DMS53 (cell line): ENCODE measurements around the gene MKRN1.
A peak's percentile ranks its signal among the peaks of the same experiment; 100 is the strongest.
"Not testable (repeated sequence)": the region's sequence is repeated elsewhere in the genome, so short reads cannot be mapped to it uniquely, and the experiment has no call there.

Experiments used
- DNase-seq: peaks from one replicate; lab custom pipeline; 2025; lab: John Stamatoyannopoulos, UW

MKRN1 gene

DNA sequence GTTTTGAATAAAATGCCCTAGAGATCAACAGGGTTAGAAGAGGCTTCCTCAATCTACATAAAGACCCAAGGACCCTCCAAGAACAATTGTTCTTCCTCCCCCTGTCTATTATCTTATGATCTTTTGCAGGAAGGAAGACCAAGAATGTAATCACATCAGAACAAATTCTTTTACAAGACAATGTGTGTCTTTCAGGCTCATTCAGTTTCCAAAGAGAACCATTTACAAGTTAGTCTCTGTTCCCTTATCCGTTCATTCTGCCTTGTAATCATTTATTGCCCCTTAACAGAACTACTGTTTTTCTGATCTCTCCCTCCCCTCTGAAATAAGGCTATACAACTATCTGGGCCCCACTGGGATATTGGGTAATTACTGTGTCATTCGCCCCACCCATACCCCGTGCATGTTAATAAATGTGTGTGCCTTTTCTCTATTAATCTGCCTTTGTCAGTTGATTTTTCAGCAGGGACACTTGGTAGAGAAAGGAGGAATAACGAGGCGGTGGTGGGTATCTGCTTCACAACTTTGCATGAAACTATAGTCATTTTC is 5.7 kb upstream of the MKRN1 start:
- no peak for DNase-seq

DNA sequence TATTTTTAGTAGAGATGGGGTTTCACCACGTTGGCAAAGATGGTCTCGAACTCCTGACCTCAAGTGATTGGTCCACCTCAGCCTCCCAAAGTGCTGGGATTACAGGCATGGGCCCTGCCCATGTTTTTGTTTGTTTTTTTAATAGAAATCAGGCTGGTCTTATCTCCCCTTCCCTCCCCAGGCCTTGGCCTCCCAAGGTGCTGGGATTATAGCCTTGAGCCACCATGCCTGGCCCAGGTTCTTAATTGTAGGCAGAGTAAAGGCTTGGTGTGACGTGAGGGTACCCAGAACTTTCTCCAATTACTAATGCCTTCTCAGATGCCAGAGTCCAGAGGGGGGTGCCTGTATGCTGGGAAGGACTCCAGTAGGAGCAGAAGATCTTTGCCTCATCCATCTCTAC is 5.2 kb upstream of the MKRN1 start:
- no peak for DNase-seq

DNA sequence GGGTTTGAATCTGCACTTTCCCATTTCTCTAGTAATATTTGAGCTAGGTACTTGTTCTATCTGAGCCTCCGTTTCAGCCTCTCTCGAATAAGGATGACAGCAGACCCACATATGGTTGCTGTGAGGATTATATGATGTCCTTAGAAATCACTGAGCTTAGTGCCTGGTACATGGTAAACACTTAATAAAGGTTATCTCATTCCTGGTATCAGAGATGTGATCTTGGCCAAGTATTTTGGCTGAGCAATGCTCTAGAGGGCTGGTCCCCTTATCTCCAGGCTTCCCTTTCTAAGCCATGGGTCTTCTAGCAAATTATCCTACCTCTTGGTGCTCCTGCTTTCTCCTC is 407 bp upstream of the MKRN1 start:
- no peak for DNase-seq

DNA sequence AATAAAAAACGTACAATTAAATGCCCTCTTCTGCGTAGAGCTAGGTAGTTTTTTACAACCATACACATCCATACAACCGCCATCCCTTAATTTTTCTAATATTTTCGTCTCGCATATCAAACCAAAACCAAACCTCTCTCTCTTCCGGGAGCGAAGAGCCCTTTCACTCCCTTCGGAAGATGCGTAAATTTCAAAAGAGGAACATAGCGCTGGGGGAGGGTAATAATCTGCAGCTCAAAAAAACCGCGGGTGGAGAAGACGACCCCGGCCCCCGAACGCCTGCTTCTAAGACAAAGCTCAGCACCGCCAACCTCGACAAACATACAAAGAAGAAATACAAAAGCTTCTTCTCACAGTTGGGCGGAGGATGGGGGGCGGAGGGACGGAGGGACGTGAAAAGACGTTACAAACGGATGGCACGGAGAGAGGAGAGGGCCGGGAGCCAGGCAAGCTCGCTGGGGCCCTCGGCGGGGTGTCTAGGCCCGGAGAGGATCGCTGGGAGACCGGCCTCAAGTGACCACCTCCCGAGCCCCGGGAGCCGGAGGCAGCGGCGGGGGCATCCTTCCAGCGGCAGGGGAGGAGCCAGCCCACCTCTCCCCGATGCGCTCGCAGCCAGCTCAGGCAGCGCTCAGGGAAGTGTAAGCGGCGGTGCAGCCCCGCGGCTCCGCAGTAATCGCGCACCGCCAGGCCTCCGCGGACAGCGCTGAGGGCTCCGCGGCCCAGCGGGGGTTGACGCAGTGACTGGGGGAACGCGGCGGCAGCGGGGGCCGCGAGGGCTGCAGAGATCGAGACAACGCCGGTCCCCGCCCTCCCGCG is 851 bp downstream of the MKRN1 start:
- peak; percentile 85 for DNase-seq

DNA sequence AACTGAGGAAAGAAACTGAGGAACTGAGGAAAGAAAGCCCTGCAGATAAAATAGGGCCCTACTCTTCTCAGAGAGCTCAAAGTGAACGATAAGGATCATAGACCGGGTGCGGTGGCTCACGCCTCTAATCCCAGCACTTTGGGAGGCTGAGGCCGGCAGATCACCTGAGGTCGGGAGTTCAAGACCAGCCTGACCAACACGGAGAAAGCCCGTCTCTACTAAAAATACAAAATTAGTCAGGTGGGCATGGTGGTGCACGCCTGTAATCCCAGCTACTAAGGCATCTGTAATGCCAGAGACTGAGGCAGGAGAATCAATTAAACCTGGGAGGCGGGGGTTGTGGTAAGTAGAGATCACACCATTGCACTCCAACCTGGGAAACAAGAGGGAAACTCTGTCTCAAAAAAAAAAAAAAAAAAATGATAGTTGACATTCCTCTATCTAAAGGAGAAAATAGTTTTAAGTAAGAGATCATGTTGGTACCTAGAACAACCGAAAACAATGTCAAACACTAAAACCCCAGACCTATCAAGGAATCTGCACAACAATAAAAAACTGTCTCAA is 2.5 kb downstream of the MKRN1 start:
- no peak for DNase-seq

DNA sequence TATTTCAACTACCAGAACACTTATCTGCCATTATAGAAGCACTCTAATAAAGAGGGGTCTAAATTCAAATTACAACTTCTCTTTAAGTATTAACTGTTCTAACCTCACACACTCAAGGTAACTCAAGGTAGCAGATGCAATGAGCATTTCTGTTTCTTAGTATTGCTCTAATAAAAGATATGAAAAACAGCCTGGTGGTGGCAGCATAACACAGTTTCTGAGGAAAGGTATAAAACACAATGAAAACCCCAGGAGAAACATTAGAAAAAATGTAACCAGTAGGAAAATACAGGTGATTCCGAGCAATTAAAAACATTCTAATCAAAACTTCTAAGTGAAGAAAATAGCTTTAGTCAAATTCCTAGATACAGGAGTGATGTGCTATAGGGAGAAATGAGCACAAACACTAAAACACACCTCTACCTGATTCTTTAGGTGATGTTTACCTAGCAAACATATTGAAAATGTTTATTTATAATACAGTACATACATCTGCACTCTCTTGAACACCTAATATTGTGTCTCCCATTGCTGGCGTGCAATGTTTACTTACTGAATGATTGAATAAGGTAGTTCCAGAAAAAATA is 3.5 kb downstream of the MKRN1 start:
- peak; percentile 90 for DNase-seq

DNA sequence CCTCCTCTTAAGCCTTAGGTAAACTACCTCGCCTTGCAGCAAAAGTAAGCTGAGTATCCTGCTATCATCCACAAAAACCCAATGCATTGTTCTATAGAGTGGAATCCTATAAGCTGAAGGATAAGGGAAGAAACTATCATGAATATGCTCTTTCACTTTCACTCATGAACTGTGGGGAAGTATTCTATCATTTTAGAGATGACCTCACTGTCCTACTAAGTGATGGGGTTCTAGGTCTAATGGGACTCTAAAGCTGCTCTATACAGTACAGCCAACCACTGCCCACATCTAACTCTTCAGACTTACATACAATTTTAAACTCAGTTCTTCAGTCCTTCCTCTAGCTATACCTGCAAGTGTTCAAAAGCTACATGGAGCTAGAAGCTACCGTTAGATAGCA is 16.2 kb downstream of the MKRN1 start:
- DNase-seq: no peak

DNA sequence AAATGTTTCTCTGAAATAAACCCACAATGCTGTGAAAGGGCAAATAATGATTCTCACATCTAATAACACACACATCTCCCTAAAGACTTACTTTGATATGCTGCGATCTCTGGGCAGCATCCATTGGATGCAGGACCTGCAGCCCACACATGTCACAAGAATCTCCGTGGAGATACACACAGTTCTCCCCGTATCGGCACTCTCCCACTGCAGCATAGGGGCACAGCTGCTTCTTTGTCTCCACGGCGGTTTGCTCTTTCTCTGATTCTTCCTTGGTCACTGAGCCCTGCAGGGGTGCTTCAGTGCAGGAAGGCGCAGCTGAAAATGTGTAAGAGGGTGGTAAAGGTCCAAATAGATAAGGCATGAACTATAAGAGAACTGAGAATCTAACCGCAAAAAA is 20.4 kb downstream of the MKRN1 start:
- no peak for DNase-seq

DNA sequence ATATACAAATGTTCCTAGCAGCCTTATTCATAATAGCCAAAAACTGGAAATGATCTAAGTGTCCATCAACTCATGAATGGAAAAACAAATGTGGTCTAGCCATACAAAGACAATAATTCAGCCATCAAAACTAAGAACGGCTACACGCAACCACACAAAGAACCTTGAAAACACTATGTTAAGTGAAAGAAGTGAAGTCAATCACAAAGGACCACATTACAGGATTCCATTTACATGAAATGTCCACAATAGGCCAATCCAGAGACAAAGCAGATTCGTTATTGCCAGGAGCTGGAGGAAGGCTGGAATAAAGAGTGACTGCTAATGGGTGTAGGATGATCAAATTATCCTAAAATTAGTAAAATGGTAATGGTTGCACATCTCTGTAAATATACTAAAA is 21.1 kb downstream of the MKRN1 start:
- DNase-seq: no peak

DNA sequence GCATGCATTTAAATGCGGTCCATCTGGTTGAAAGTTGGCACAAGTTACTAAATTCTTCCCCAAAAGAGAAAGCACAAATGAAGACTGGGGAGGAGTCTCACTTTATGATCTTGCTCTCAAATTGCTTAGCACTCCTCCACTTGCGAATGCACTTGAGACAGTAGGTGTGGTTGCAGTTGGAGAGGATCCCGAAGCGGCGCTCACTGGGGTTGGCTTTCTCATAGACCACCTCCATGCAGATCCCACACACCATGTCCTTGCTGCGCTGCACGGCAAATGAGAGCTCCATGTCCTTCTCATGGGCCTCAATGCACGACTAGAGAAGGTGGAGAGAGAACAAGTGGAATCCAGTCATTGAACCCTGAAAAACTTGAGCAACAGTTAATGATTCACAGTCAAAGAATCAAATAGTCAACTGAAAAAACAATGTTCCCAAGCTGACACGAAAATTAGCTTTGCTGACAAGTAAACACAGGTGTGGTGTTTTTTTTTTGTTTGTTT is 22.7 kb downstream of the MKRN1 start:
- DNase-seq: peak; percentile 29

DNA sequence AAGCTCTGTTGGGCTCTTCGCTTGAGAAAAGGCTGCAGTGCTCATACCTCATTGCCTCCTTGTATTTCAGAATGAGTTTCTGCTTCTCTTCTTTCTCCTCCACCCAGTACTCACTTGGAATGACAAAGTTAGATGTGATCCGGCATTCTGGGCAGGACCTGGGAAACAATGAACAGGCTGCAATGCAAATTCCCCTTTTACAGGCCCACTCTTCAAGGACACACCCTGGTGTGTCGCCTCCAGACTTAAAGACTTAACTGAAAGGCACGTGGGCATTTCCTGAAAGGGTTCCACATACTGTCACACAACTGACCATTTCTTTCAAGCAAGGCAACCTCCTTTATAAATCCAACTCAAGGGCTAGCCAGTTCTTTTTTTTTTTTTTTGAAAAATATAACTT is 23.6 kb downstream of the MKRN1 start:
- DNase-seq: no peak

DNA sequence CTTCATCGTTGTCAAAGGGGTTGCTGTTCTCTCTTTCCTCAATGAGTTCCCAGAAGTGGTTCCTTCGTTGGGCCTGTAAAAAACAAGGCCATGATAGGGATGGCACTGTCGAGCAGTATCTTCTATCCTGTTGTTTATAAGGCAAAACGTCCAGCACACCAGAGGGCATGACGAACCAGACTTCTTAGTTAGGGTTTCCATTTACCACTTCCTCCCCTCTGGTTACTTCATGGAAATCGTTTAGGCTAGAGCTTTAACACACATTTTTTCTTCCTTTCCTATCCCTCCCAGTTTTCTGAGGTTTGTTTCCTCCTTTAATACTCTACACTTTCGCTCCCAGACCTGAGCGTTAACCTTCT is 24.7 kb downstream of the MKRN1 start:
- no peak for DNase-seq

DNA sequence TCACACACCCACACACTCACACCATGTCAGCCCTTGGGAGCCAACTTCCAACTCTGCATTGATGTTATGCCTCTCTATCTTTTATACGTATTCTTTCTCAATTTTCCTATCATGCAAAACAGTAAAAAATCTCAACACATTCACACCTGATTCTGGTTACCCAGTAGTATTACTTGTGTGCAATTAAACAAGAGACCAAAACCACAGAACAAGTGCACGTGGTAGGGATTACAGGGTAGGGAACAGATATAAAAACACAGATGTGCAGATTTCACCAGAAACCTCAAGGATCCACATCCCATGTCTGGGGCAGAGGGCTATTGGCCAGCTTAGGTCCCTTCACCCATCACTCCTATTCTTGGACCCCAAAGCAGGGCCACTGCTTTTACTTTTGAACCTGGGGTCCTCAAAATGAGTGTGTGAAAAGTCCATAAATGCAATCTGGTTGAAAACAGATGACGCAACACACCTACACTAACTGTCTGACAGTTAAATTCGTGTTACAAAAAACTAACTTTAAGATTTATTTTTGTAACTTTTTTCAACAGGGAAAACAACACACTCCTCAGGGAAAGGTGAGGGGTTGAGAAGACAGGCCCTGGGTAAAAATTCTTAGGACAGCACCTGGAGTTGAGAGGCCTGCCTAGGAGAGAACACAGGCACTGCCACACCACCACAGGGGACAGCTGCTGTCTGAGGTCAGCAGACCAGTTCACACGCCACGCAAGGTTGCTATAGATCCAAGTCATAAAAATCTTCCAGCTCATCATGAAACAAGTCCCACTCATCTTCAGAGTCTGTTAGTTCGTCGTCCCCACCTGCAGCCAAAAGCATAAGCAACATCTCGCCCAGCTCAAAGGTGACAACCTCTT is 25.3 kb downstream of the MKRN1 start:
- DNase-seq: not testable (repeated sequence)

DNA sequence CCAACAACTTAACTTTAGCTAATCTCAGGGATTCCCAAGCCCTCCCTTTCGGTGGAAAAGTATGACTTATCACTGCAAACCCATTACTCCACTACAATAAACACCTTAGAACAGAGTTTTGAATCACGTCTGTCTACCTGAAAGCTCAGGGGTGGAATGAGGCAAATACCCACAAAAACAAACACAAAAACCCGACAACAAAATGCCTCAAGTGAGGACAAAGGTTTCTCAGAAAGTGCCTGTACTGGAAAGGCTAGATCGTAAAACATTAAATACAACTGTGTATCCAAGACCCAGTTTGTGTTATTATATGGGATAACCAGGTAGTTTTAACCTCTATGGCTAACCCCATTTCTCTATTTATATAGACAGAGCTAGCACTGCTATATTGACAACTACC is 26.0 kb downstream of the MKRN1 start:
- no peak for DNase-seq

DNA sequence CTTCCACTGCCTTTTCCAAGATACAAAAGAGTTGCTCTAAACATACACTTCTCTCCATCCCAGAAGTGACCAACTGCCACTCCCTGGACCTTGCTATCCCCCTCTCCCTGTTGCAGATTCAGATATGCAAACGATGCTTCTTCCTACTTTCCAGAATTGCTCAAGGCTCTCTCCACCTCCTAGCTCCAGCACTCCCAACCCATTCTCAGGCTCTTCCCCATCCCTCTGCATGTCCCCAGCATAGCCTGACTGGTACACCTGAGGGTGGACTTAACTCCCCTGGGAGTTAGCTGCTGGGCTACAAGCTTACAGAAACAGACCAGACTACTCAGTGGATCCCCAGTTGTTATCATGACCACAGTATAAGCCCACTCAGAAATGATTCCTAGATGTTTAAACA is 27.6 kb downstream of the MKRN1 start:
- DNase-seq: no peak

DNA sequence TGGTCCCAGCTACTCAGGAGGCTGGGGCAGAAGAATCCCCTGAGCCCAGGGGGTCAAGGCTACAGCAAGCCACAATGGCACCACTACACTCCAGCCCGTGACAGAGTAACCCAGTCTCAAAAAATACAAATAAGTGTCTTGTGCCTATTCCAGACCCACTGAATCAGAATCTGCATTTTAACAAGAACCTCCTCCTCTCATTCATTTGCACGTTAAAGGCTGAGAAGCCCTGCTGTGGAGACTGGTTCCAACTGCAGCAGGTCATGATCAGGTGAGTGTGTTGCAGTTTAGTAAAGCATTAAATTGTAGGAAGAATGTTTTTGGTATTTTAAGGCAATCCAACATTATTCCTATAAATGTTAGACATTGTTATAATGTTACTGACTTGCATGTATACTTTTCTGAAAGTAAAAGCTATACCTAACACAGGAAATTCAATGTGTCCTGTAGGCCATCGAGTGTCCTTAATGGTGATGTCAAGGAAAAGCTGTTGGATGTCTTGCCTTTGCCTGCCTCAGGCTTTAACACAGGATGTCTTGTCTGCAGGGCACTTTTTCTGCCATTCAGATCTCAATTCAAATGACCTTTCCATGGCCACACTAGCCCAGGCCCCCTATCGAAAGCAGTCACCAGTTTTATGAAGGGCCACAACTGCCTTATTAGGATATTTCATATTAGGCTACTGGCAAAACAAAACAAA is 30.4 kb downstream of the MKRN1 start:
- DNase-seq: no peak

DNA sequence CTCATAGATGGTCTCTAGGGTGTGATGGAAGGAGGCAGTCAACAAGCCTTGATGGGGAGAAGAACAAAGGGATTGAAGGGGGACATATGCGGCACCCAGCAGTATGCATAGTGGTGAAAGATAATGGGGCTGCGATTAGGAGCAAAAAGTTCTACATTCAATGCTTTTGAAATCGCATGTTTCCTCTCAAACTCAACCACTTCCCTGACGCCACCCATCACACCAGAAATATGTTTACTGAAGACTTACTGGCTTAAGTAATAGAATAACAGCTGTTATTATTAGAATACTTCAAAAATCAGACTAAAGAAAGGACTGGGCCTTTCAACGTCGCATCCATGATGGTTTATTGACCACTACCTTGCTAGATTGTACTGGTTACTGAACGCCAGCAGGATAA is 31.5 kb downstream of the MKRN1 start:
- peak; percentile 52 for DNase-seq

DNA sequence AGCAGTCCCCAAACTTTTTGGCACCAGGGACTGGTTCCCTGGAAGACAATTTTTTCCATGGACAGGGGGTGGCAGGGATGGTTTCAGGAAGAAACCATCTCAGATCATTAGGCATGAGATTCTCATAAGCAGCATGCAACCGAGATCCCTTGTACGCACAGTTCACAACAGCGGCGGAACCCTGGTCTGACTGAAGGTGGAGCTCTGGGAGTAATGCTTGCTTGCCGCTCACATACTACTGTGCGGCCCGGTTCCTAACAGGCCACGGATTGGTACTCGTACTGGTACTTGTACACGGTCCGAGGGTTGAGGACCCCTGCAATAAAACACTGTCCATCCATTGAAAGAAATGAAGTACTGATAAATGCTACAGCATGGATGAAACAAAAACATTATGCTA is 32.8 kb downstream of the MKRN1 start:
- no peak for DNase-seq

DNA sequence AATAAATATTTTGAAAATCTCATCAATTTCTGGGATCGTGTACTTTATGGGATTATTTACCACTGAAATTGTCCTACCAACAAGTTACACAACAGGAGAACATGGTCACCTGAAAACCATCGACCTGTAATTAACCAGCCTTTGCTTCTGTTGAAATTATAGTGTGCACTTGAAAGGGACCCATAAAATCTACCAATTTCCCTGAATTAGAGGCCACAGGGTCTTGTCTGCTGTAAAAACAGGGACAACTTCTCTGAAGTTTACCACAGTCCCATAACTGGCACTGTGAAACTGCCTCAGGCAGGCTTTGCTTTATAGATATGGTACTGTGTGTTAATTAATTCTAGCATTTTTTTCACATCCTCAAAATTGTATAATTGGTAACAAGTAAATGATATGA is 37.8 kb downstream of the MKRN1 start:
- DNase-seq: no peak

DNA sequence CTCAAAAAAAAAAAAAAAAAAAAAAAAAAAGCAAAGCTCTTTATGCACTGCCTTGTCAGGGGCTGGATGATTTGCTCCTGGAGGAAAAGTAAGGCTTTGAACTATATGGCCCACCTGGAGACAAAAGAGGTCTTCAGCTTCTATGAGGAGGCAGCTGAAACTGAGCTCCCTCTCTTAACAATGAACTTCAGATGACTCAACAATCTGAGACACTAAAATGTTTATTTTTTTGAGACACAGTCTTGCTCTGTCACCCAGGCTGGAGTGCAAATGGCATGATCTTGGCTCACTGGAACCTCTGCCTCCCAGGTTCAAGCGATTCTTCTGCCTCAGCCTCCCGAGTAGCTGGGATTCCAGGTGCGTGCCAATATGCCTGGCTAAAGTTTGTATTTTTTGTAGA is 38.7 kb downstream of the MKRN1 start:
- no peak for DNase-seq

DNA sequence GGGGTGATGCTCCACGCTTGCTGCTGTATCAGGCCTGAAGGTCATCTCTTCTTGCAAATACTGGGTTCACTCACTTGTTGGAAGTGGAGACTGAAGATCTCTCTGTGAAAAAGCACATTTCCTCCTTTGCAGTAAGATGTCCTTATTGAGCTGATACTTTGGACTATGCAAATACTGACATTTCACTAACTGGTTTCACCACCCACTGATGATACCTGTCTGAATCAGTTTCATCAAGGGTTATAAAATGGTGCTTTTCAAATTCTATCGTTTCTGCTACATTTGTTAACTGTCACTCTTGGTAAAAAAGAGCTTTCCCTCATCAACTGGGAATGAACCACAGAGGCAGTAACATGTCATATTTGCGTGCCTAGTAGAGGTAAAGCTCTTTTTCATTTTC is 39.9 kb downstream of the MKRN1 start:
- DNase-seq: no peak
